Measurements from ENCODE around the gene COX4I2. TPM values are rescaled to one million over a fixed set of nuclear protein-coding genes. Genes with fewer than 3 reads are reported as not detected.
"Not testable (repeated sequence)": the region's sequence is repeated elsewhere in the genome, so short reads cannot be mapped to it uniquely, and the experiment has no call there.

Gene COX4I2
- total RNA-seq, 1 donor from 2014 or later, result not detected

GRCh38 chr20:31595380-31595653 is 42.4 kb upstream of the COX4I2 start:
- no peak for TF ChIP-seq CTCF (IDR thresholded peaks at IDR 0.05; ENCODE audit: unreplicated experiment)
- Mint-ChIP-seq H3K36me3 (ENCODE audit: insufficient read depth) (no peaks in the 10 kb centered on the region), H3K9me3 (ENCODE audit: low read depth) (no peaks in the 10 kb centered on the region), H3K27ac (peak overlapping the region; percentile 88), H3K27me3 (no peaks in the 10 kb centered on the region), H3K4me1 (ENCODE audit: low read depth) (peaks cover 22% of the 10 kb centered on the region), H3K4me3 (ENCODE audit: low read depth) (no peak overlapping the region)
- no peak for DNase-seq (ENCODE audit: low spot score, unreplicated experiment)

GRCh38 chr20:31595654-31596411 is 41.9 kb upstream of the COX4I2 start:
- Mint-ChIP-seq H3K9me3 (ENCODE audit: low read depth) (no peaks in the 10 kb centered on the region), H3K36me3 (ENCODE audit: insufficient read depth) (no peaks in the 10 kb centered on the region), H3K27me3 (no peaks in the 10 kb centered on the region), H3K27ac (peak overlapping the region; percentile 88), H3K4me3 (ENCODE audit: low read depth) (no peak overlapping the region), H3K4me1 (ENCODE audit: low read depth) (peaks cover 22% of the 10 kb centered on the region)
- no peak for DNase-seq (ENCODE audit: low spot score, unreplicated experiment)
- TF ChIP-seq CTCF (IDR thresholded peaks at IDR 0.05; ENCODE audit: unreplicated experiment), result no peak

- not testable (repeated sequence) for DNase-seq (ENCODE audit: low spot score, unreplicated experiment); H3K27me3 Mint-ChIP-seq; H3K9me3 Mint-ChIP-seq (ENCODE audit: low read depth); H3K4me3 Mint-ChIP-seq (ENCODE audit: low read depth); H3K36me3 Mint-ChIP-seq (ENCODE audit: insufficient read depth)
- Mint-ChIP-seq H3K4me1 (ENCODE audit: low read depth) (peaks cover 22% of the 10 kb centered on the region), H3K27ac (peak overlapping the region; percentile 93)
Observed at GRCh38 chr20:31596412-31596715, 41.3 kb upstream of the COX4I2 start.

GRCh38 chr20:31596831-31597480 is 40.8 kb upstream of the COX4I2 start:
- Mint-ChIP-seq H3K27me3 (no peaks in the 10 kb centered on the region), H3K4me3 (ENCODE audit: low read depth) (no peak overlapping the region), H3K36me3 (ENCODE audit: insufficient read depth) (no peaks in the 10 kb centered on the region), H3K9me3 (ENCODE audit: low read depth) (no peaks in the 10 kb centered on the region), H3K27ac (peak overlapping the region; percentile 93), H3K4me1 (ENCODE audit: low read depth) (peaks cover 22% of the 10 kb centered on the region)
- no peak for DNase-seq (ENCODE audit: low spot score, unreplicated experiment)
- TF ChIP-seq CTCF (IDR thresholded peaks at IDR 0.05; ENCODE audit: unreplicated experiment), result no peak

- no peak for DNase-seq (ENCODE audit: low spot score, unreplicated experiment)
- peaks cover 24% of the 10 kb centered on the region for H3K4me1 Mint-ChIP-seq (ENCODE audit: low read depth)
- H3K4me3 Mint-ChIP-seq (ENCODE audit: low read depth), result no peak overlapping the region
- no peaks in the 10 kb centered on the region for H3K27me3 Mint-ChIP-seq
- no peaks in the 10 kb centered on the region for H3K9me3 Mint-ChIP-seq (ENCODE audit: low read depth)
- no peak for TF ChIP-seq CTCF (IDR thresholded peaks at IDR 0.05; ENCODE audit: unreplicated experiment)
- peak overlapping the region; percentile 73 for H3K27ac Mint-ChIP-seq
- peaks cover under 1% of the 10 kb centered on the region for H3K36me3 Mint-ChIP-seq (ENCODE audit: insufficient read depth)
Observed at GRCh38 chr20:31597481-31597855, 40.2 kb upstream of the COX4I2 start.

- TF ChIP-seq CTCF (IDR thresholded peaks at IDR 0.05; ENCODE audit: unreplicated experiment), result no peak
- Mint-ChIP-seq H3K4me1 (ENCODE audit: low read depth) (peaks cover 29% of the 10 kb centered on the region), H3K36me3 (ENCODE audit: insufficient read depth) (peaks cover 14% of the 10 kb centered on the region), H3K27ac (peak overlapping the region; percentile 99), H3K9me3 (ENCODE audit: low read depth) (no peaks in the 10 kb centered on the region), H3K4me3 (ENCODE audit: low read depth) (peak overlapping the region; percentile 56), H3K27me3 (no peaks in the 10 kb centered on the region)
- no peak for DNase-seq (ENCODE audit: low spot score, unreplicated experiment)
Observed at GRCh38 chr20:31602431-31602778, 35.3 kb upstream of the COX4I2 start.

Data from progenitor cell of endocrine pancreas (in vitro differentiated cells).